Measurements from ENCODE around the gene CTNNA2. TPM values are rescaled to one million over a fixed set of nuclear protein-coding genes. Genes with fewer than 3 reads are reported as not detected.
"Not testable (repeated sequence)": the region's sequence is repeated elsewhere in the genome, so short reads cannot be mapped to it uniquely, and the experiment has no call there.

The CTNNA2 gene
- total RNA-seq, 1 experiment from 2014 or later: not detected

DNA sequence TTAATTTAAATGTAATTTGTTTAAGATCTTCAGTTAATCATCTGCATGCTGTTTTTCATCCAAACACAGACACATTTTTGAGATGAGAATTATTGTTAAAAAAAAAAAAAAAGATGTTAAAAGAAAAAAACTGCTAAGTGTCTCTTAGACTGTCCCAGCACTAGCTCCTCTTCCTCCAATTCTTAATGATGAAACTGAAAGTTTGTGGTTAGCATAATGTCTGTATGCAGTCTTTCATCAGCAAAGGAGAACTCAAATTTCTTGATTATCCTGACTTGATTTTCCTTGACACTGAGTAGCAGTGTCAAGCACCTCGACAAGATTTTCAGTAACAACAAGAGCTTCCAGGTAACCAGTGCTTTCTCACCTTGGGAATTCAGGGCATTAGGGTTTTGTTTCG lies 517.3 kb downstream of the CTNNA2 start:
- no peak for DNase-seq (ENCODE audit: low read depth)

GRCh38 chr2:80032684-80033083 lies 519.8 kb downstream of the CTNNA2 start:
- DNase-seq (ENCODE audit: low read depth): not testable (repeated sequence)

DNA sequence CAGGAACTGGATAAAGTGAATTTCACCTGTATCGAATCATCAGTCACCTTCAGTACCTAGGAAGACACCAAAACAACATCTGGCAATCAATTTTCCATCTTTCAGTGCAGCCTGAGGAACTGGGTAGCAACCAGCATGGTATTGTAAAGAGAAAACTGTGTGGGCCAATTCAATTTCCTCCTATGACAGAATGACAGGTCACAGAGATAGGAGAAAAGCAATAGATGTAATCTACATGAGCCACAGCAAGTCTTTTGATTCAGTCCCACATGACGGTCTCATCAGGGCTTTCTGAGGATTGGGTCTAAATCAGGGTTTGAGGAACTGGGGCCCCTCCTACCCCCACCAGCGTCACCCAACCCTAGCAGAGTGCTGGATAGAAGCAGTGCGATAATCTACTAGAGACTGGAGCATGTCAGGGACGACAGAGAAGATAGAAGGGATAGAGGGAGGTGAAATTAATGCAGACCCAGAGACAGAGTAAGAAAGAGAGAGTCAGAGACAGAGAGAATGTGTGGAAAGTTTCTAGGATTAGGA lies 523.0 kb downstream of the CTNNA2 start:
- no peak for DNase-seq (ENCODE audit: low read depth)

DNA sequence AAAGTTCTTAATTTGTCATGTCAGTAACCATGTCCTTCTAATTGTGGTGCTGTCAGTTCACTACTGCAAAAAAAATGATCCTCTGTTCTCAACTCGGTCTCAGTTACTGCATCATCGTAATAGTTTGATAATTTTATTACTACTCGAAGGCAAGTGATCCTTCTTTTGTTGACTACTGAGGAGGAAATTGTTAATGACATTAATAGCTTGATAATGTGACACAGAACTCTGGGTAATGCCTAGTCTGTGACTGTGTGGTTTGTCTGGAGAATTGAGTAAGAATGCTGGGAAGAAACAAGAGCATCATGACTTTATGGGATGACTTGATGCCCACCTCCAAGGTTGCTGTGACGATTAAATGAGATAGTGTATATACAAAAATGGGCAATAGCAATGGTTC lies 524.5 kb downstream of the CTNNA2 start:
- no peak for DNase-seq (ENCODE audit: low read depth)

DNA sequence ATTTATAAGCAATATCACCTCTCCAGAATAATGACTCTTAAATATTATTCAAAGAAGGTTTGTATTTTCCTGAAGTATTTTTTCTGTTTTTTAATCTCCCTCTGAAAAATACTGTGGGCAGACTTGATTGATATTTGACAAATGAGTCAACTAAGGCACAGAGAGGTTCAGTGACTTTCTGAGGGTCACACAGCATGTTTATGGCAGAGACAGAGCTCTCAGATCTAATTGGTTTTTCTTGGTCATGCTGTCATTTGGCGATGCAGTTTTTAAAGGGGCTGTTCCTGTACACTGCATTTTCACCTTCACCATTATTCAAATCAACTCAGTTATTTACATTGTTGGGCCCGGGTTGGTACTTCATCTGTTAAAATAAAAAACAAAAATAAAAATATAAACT lies 527.4 kb downstream of the CTNNA2 start:
- no peak for DNase-seq (ENCODE audit: low read depth)

DNA sequence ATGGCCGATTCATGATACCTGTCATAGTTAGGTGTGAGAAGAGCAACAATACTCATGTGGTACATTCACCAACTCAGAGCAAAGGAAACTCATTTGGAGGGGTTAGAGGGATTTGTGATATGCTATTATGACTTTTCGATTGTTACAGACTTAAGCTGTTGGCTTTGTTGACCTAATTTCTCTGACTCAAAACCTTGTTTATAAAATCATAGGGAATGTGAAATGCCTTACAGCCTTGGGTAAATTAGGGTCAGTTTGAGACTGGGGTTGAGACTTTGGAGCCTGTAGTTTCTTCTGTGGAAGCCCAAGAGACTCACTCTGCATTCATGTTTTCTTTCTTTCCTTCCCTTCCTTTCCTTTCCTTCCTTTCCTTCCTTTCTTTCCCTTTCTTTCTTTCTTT lies 529.8 kb downstream of the CTNNA2 start:
- no peak for DNase-seq (ENCODE audit: low read depth)

GRCh38 chr2:80048296-80048695 lies 535.4 kb downstream of the CTNNA2 start:
- DNase-seq (ENCODE audit: low read depth): no peak

DNA sequence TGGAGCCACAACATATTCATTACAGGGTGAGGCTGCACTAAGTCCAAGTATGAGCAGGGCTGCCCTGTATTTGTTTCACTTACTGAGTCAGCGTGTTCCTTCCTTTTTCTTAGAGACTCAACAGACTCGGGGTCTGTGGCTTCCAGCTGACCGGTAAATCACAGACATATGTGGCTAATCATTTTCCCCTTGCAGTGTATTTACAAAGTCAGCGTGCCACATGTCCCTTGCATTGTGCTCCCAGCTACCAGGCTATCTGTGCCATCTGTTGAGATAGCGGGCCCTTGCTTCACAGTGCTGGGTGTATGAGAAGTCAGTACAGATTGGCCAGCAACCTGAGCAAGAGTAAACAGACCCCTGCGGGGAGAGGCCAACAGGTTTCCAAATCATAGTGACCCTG lies 537.4 kb downstream of the CTNNA2 start:
- DNase-seq (ENCODE audit: low read depth): no peak

DNA sequence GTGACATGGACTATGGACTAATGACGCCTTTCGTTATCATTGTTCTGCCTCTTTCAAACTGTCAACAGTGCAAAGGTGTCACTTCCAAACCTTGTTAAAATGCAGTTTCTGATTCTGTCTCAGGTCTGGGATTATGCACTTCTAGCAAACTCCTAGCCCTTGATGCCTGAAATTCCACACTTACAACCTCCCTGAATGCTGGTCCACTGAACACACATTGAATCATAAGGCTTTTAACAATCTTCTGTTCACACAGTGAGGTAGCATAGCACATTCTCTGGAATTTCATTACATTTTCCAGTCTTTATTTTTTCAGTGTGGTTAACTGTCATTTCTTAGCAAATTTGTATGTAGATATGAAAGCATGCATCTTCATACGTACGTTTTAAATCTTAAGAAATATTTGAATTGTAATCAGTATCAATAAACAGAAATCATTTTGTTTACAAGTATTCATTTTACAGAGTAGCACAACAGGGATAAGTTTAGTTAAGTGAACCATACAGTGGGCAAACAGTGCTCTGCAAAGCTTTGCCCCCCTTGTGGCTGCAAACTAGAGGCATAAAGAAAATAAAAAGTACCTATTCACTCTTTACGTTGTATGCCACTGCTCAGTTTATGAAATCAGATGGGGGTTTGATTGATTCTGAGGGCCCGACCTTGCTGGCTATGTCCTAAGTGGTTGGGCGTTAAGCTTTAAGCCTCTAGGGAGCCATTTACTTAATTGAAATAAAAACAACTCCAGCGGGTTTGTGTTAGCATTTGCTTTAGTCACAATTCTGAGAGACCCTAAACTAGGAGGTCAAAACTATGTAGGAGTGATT lies 540.9 kb downstream of the CTNNA2 start:
- DNase-seq (ENCODE audit: low read depth): no peak

DNA sequence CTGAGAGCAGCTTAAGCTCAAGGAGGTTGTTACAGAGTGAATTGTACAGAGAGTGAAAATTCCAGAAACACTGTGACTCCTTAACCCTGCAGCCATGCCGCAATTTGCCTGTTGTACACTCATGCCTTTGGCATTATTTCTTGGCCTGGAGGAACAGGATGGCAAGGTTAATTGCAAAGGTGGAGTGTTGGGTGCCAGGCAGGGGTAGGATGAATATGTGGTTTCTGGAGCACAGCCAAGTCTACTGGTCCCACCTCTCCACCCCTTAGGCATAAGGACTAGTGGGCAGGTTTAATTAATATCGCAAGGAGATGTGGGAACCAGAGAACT lies 541.5 kb downstream of the CTNNA2 start:
- DNase-seq (ENCODE audit: low read depth): no peak

GRCh38 chr2:80057956-80058355 lies 545.1 kb downstream of the CTNNA2 start:
- DNase-seq (ENCODE audit: low read depth): no peak

DNA sequence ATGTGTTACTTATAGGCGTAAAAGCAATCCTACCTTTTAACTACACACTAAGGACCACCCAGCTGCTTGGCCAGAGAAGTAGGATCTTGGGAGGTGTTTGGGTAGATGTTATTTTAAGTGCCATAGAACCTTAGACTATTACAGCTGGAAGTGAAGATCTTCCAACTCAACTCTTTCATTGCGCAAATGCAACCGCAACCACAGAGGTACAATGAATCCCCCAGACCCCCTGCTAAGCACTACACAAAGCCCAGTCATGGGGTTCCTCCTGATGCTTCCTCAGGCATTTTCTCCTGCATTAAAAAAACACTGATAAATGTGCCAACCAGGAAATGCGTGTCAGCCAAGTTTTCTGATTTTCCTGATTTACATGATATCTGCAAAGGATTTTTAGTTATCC lies 545.7 kb downstream of the CTNNA2 start:
- no peak for DNase-seq (ENCODE audit: low read depth)

DNA sequence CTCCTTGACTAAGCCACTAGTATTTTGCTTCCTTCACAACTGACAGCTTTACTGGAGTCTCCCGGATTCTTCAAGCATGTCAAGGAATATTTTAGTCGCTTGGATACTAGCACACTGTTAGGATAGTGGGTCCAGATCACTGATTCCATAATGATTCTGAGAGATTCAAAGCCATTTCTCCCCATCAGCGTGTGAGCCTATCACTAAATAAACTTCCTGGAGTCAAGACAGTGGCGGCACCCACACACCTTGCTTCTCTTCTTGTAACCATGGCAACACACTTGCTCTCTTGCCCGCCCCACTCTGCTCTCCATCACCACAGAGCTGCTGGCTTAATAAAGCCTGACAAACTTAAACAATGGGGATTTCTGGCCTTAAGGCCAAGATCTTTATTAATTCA lies 546.6 kb downstream of the CTNNA2 start:
- DNase-seq (ENCODE audit: low read depth): no peak

GRCh38 chr2:80061881-80062280 lies 549.0 kb downstream of the CTNNA2 start:
- DNase-seq (ENCODE audit: low read depth): no peak

GRCh38 chr2:80062298-80062697 lies 549.4 kb downstream of the CTNNA2 start:
- DNase-seq (ENCODE audit: low read depth): no peak

GRCh38 chr2:80068038-80068731 lies 555.3 kb downstream of the CTNNA2 start:
- no peak for DNase-seq (ENCODE audit: low read depth)

DNA sequence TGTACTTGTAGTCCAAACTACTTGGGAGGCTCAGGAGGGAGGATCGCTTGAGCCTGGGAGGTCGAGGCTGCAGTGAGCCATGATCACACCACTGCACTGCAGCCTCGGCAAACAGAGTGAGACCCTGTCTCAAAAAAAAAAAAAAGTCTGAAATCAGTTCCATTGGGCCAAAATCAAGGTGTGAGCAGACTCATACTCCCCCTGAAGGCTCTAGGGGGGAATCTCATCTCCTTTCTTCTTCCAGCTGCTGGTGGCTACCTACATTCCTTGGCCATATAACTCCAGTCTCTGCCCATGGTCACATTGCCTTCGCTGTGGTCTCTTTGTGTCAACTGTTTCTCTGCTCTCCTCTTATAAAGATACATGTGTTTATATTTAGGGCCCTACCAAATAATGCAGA lies 557.7 kb downstream of the CTNNA2 start:
- DNase-seq (ENCODE audit: low read depth): no peak

- no peak for DNase-seq (ENCODE audit: low read depth)
Measured at GRCh38 chr2:80071941-80072340, 559.1 kb downstream of the CTNNA2 start.

DNA sequence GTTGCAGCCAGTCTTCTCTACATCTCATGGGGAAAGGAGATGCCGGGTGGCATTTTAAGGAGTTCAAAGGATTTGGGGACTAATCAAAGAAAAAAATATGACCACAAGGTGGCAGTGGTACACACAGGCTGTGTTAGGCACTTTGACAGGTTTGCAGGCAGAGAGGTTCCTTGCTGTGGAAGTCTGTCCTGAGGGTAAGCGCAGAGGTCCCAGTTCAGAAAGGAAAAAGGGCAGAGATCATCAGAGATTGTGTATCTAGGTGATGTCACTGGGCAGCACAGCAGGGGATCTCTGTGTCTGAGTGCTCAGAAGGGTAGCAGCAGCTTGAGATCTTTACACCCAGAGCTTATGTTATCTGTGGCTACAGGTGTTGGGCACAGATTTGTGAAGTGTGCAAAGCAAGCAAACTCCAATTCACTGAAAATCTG lies 560.3 kb downstream of the CTNNA2 start:
- DNase-seq (ENCODE audit: low read depth): no peak

- no peak for DNase-seq (ENCODE audit: low read depth)
Measured at GRCh38 chr2:80074321-80075070, 561.6 kb downstream of the CTNNA2 start.

GRCh38 chr2:80075719-80076118 lies 562.9 kb downstream of the CTNNA2 start:
- DNase-seq (ENCODE audit: low read depth): no peak

DNA sequence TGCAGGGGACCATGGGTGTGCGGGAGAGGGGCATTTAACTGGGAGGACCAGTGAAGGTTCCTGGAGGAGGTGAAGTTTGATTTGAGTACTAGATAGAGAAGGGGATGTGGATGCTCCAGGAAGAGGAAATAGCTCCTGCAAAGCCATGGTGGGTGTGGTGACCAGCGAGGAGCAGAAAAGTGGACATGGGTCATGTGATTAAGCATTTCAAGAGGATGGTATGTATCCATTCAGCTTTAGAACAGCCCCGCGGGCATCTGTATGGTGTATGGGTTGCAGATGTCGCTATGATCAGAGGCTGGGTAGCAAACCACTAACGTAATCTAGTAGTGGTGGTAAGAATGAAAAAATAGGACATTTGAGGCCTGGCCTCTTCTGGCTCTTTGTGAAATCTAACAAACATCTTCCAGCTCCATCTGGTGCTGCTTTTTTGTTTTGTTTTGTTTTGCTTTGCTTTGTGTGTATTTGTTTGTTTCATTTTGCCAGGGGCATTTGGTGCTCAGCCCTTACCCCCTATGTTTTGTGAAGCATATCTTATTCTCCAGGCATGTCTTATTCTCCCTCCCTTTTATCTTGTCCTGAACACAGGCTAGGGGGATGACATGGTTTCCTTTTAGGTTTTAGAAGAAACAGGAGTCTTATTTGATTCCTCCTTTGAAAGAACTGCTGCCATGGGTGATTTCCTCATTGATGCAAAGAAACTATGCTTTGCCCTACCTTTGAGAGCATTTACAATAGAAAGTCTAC lies 565.6 kb downstream of the CTNNA2 start:
- no peak for DNase-seq (ENCODE audit: low read depth)

All from Daoy (cell line).